Liver (tissue), 9 donors: ENCODE results near the gene SLC8A1. TPM values are rescaled to one million over a fixed set of nuclear protein-coding genes. Genes with fewer than 3 reads are reported as not detected.

Experiments
- DNase-seq: peaks from one replicate; pipeline ENCODE4 v3.0.0-alpha.2; 2017; ENCODE audit warnings: low spot score
- H3K27ac ChIP-seq, 2 donors: one replicate each; pipeline ENCODE4 v1.7.0; 2013; ENCODE audit warnings: inconsistent platforms in 2 of 2, low read length in 2 of 2, control low read depth in 1 of 2, low read depth in 1 of 2, mild to moderate bottlenecking in 1 of 2
- H3K27me3 ChIP-seq, 4 donors: one replicate each; pipeline versions ENCODE4 v1.6.1 to v1.7.0; 2013; ENCODE audit warnings: low read length in 3 of 4, inconsistent platforms in 1 of 4, mild to moderate bottlenecking in 1 of 4, moderate library complexity in 1 of 4; ENCODE audit not compliant: control insufficient read depth in 4 of 4, insufficient read depth in 4 of 4
- H3K36me3 ChIP-seq, 4 donors: one replicate each; pipeline versions ENCODE4 v1.6.1 to v1.7.0; 2013; ENCODE audit warnings: low read length in 3 of 4, mild to moderate bottlenecking in 3 of 4, low read depth in 1 of 4, moderate library complexity in 1 of 4; ENCODE audit not compliant: control insufficient read depth in 4 of 4, insufficient read depth in 3 of 4
- H3K4me1 ChIP-seq, 4 donors: one replicate each; pipeline versions ENCODE4 v1.6.1 to v1.7.0; 2013; ENCODE audit warnings: low read length in 3 of 4, mild to moderate bottlenecking in 3 of 4, moderate library complexity in 1 of 4; ENCODE audit not compliant: control insufficient read depth in 4 of 4, insufficient read depth in 4 of 4
- H3K4me3 ChIP-seq, 3 donors: one replicate each; pipeline versions ENCODE4 v1.6.1 to v1.7.0; 2013; ENCODE audit warnings: low read length in 3 of 3, control low read depth in 1 of 3, low read depth in 1 of 3, mild to moderate bottlenecking in 1 of 3
- H3K9ac ChIP-seq, 2 donors: one replicate each; pipeline ENCODE4 v1.7.0; 2013; ENCODE audit warnings: low read length in 2 of 2, mild to moderate bottlenecking in 2 of 2, moderate library complexity in 2 of 2, control low read depth in 1 of 2, low read depth in 1 of 2
- H3K9me3 ChIP-seq, 4 donors: one replicate each; pipeline versions ENCODE4 v1.6.1 to v1.7.0; 2013; ENCODE audit warnings: low read length in 3 of 4; ENCODE audit not compliant: control insufficient read depth in 4 of 4
- CTCF ChIP-seq: fragments of 150-350 bp; IDR thresholded peaks from 2 replicates; pipeline ENCODE4 v1.5.1; 2017; ENCODE audit warnings: improper control_type of control experiment, low read depth, low read length; ENCODE audit not compliant: missing input control
- FOXA2 ChIP-seq: IDR thresholded peaks from 2 replicates; pipeline ENCODE4 v1.6.1; 2016; ENCODE audit warnings: antibody characterized with exemption
- HNF4G ChIP-seq: IDR thresholded peaks from 2 replicates; pipeline ENCODE4 v1.6.1; 2016; ENCODE audit warnings: antibody characterized with exemption
- RAD21 ChIP-seq, 2 donors: IDR thresholded peaks; 2 replicates each; pipeline ENCODE4 v1.6.1; 2016; ENCODE audit warnings: antibody characterized with exemption in 2 of 2, mild to moderate bottlenecking in 2 of 2
- SP1 ChIP-seq: IDR thresholded peaks from 2 replicates; pipeline ENCODE4 v1.6.1; 2018; ENCODE audit warnings: antibody characterized with exemption, mild to moderate bottlenecking
- ZBTB33 ChIP-seq: IDR thresholded peaks from 2 replicates; pipeline ENCODE4 v1.6.1; 2016; ENCODE audit warnings: antibody characterized with exemption
- WGBS: extraction: QIAGEN DNeasy Blood & Tissue Kit; methylation state at CpG from one replicate; pipeline ENCODE4 v1.1.7; 2013; 5-methylcytosine and 5-hydroxymethylcytosine counted together
- polyA plus RNA-seq, 2 donors: library from polyadenylated mRNA; stranded (reverse) in 1 of 2; unstranded in 1 of 2; fragments of 200-250 nt in 1 of 2; fragments of >200 nt in 1 of 2; fragmentation: Nextera tagmentation in 1 of 2; extraction: Ambion mirVana in 1 of 2; gene quantifications; one replicate each; pipeline versions ENCODE4 v1.2.1 to v1.2.3, GENCODE V29; 2013 to 2015
- total RNA-seq, 2 donors: library from RNA; depleted of rRNA; stranded (reverse); fragments of >200 nt; gene quantifications; one replicate each; pipeline ENCODE4 v1.2.3, GENCODE V29; 2014
- donor health status: healthy.
- donor health status: healthy.
- donor health status: healthy.
- donor health status: healthy.
- donor health status: healthy.

SLC8A1 gene
- total and polyA plus RNA-seq, 4 donors = 1.2 to 18.5 (median 8.2) TPM

- TF ChIP-seq ZBTB33 = no peak
- no peak for TF ChIP-seq HNF4G
- TF ChIP-seq CTCF = no peak
- no peak for TF ChIP-seq SP1
Measured at GRCh38 chr2:40286721-40287120, 165.2 kb downstream of the SLC8A1 start (continued).

- H3K9me3 ChIP-seq = no peaks in the 10 kb centered on the region
- TF ChIP-seq CTCF (no peak), ZBTB33 (no peak), SP1 (no peak)
- H3K4me3 ChIP-seq = no peak overlapping the region
- H3K36me3 ChIP-seq = no peaks in the 10 kb centered on the region
- H3K9ac ChIP-seq = no peak overlapping the region
- peaks cover 0 to 3% (median 0%) of the 10 kb centered on the region in 4 donors for H3K4me1 ChIP-seq
- no peaks in the 10 kb centered on the region for H3K27me3 ChIP-seq
- H3K27ac ChIP-seq = no peak overlapping the region
- no peak for DNase-seq
Measured at GRCh38 chr2:40285391-40285790, 166.5 kb downstream of the SLC8A1 start.

GRCh38 chr2:40284797-40285196 lies 167.1 kb downstream of the SLC8A1 start:
- no peak for DNase-seq
- Histone ChIP-seq H3K9me3 (no peaks in the 10 kb centered on the region), H3K9ac (no peak overlapping the region), H3K27me3 (no peaks in the 10 kb centered on the region), H3K4me1 (no peaks in the 10 kb centered on the region), H3K36me3 (no peaks in the 10 kb centered on the region), H3K4me3 (no peak overlapping the region), H3K27ac (no peak overlapping the region)
- 80% methylated on average over 1 of the region's 1 CpG for WGBS
- TF ChIP-seq FOXA2 = no peak
- TF ChIP-seq RAD21 (IDR thresholded peaks at IDR 0.05) = peak; percentile 18 to 23
